HL-60/S4 (cell line): ENCODE results near the gene SLC7A11.
"Not testable (repeated sequence)": the region's sequence is repeated elsewhere in the genome, so short reads cannot be mapped to it uniquely, and the experiment has no call there.

Experiments used
- in situ Hi-C: fragments of 300-500 bp; cut with MboI; formaldehyde crosslinking; loops from 2 replicates; pipeline ENCODE4 v1.14.3; 2022; ENCODE audit warnings: low sequenced_read_pairs

SLC7A11 gene

GRCh38 chr4:138243369-138243768, 1.2 kb upstream of the SLC7A11 start:
- in situ Hi-C loops, result no loop called here

GRCh38 chr4:138242834-138243156, 646 bp upstream of the SLC7A11 start:
- in situ Hi-C loops, result no loop called here

- in situ Hi-C loops, result no loop called here
Observed at GRCh38 chr4:138241281-138242075, 671 bp downstream of the SLC7A11 start.

GRCh38 chr4:138239491-138239890, 2.7 kb downstream of the SLC7A11 start:
- in situ Hi-C loops, result no loop called here

GRCh38 chr4:138238521-138239292, 3.4 kb downstream of the SLC7A11 start:
- in situ Hi-C loops, result no loop called here

GRCh38 chr4:138237132-138237531, 5.0 kb downstream of the SLC7A11 start:
- in situ Hi-C loops, result not testable (repeated sequence)

- in situ Hi-C loops, result no loop called here
Observed at GRCh38 chr4:138236037-138236436, 6.1 kb downstream of the SLC7A11 start.

GRCh38 chr4:138235419-138235952, 6.7 kb downstream of the SLC7A11 start:
- in situ Hi-C loops, result no loop called here

- in situ Hi-C loops, result no loop called here
Observed at GRCh38 chr4:138234248-138234647, 7.9 kb downstream of the SLC7A11 start.

GRCh38 chr4:138233313-138234034, 8.7 kb downstream of the SLC7A11 start:
- in situ Hi-C loops, result no loop called here

- in situ Hi-C loops, result no loop called here
Observed at GRCh38 chr4:138232364-138232763, 9.8 kb downstream of the SLC7A11 start.

- in situ Hi-C loops, result no loop called here
Observed at GRCh38 chr4:138230048-138230447, 12.1 kb downstream of the SLC7A11 start.

GRCh38 chr4:138229160-138229559, 13.0 kb downstream of the SLC7A11 start:
- in situ Hi-C loops, result no loop called here

- in situ Hi-C loops, result no loop called here
Observed at GRCh38 chr4:138226351-138226750, 15.8 kb downstream of the SLC7A11 start.

- in situ Hi-C loops, result no loop called here
Observed at GRCh38 chr4:138225477-138225876, 16.7 kb downstream of the SLC7A11 start.

- in situ Hi-C loops, result no loop called here
Observed at GRCh38 chr4:138224614-138225013, 17.5 kb downstream of the SLC7A11 start.

- in situ Hi-C loops, result no loop called here
Observed at GRCh38 chr4:138223231-138223910, 18.8 kb downstream of the SLC7A11 start.

- in situ Hi-C loops, result no loop called here
Observed at GRCh38 chr4:138222046-138222445, 20.1 kb downstream of the SLC7A11 start.

GRCh38 chr4:138218976-138219375, 23.2 kb downstream of the SLC7A11 start:
- in situ Hi-C loops, result no loop called here

- in situ Hi-C loops, result no loop called here
Observed at GRCh38 chr4:138217567-138217966, 24.6 kb downstream of the SLC7A11 start.
